Lower lobe of right lung (tissue), 2 donors: ENCODE data around the gene MASP1. TPM values are rescaled to one million over a fixed set of nuclear protein-coding genes. Genes with fewer than 3 reads are reported as not detected.

Experiments used
- ATAC-seq, 2 donors: fragments of 200-7000 bp; cut with Tn5 transposase; one replicate each; pipeline ENCODE4 v1.9.1; 2020 to 2022; ENCODE audit warnings: mild to moderate bottlenecking in 2 of 2, moderate library complexity in 2 of 2
- DNase-seq: peaks from one replicate; pipeline ENCODE4 v3.0.0-alpha.2; 2020
- H3K27ac ChIP-seq: fragments of 200-600 bp; one replicate; pipeline ENCODE4 v1.8.0; 2022
- H3K27me3 ChIP-seq: fragments of 200-600 bp; one replicate; pipeline ENCODE4 v1.8.0; 2022; ENCODE audit warnings: low read depth
- H3K36me3 ChIP-seq: fragments of 200-600 bp; one replicate; pipeline ENCODE4 v1.8.0; 2022; ENCODE audit warnings: mild to moderate bottlenecking
- H3K4me1 ChIP-seq: fragments of 200-600 bp; one replicate; pipeline ENCODE4 v1.8.0; 2022
- H3K4me3 ChIP-seq: fragments of 200-600 bp; one replicate; pipeline ENCODE4 v1.8.0; 2022; ENCODE audit warnings: mild to moderate bottlenecking
- H3K9me3 ChIP-seq: fragments of 200-600 bp; one replicate; pipeline ENCODE4 v1.8.0; 2022
- CTCF ChIP-seq: fragments of 200-600 bp; IDR thresholded peaks from one replicate; pipeline ENCODE4 v1.8.0; 2022; ENCODE audit warnings: antibody characterized with exemption, mild to moderate bottlenecking
- intact Hi-C: fragments of 100-400 bp; cut with DNase I; formaldehyde crosslinking; loops from one replicate; pipeline ENCODE4 v1.11.0; 2022
- total RNA-seq: library from RNA; stranded (reverse); fragmentation: NEBNext Ultra II Directional; extraction: Animal tissue kit (Norgen Biotek cat#: 25700); gene quantifications from one replicate; pipeline ENCODE4 v1.2.1, GENCODE V29; 2021
- donor health status: DM: no; HTN: yes; CAD: no; lungs with severe emphysema.

Gene MASP1
- total RNA-seq, 1 donor from 2014 or later, result 4.3 TPM

- Histone ChIP-seq H3K36me3 (no peaks in the 10 kb centered on the region), H3K9me3 (no peaks in the 10 kb centered on the region), H3K27me3 (no peaks in the 10 kb centered on the region), H3K4me1 (no peaks in the 10 kb centered on the region), H3K4me3 (no peak overlapping the region), H3K27ac (no peak overlapping the region)
- DNase-seq, result no peak
- no peak for ATAC-seq
- TF ChIP-seq CTCF, result no peak
- intact Hi-C loops, result no loop called here
Observed at GRCh38 chr3:187198490-187198889, 93.0 kb downstream of the MASP1 start.

- DNase-seq (no peak), ATAC-seq (no peak)
- Histone ChIP-seq H3K27ac (no peak within 1 kb of the TSS), H3K9me3 (no peaks in the 10 kb centered on the region), H3K4me3 (no peak within 1 kb of the TSS), H3K36me3 (no peaks in the 10 kb centered on the region), H3K4me1 (no peaks in the 10 kb centered on the region), H3K27me3 (no peaks in the 10 kb centered on the region)
- TF ChIP-seq CTCF, result no peak
- intact Hi-C loops, result no loop called here
Observed at GRCh38 chr3:187197335-187197649, 94.2 kb downstream of the MASP1 start, which contains the start of gene RTP1. Gene RTP1, plus strand, starts transcription at chr3:187197486. Its CDS starts 30 bp downstream, at chr3:187197516.

- H3K4me1 ChIP-seq, result no peaks in the 10 kb centered on the region
- DNase-seq (no peak), ATAC-seq (no peak)
- H3K27ac ChIP-seq, result no peak overlapping the region
- TF ChIP-seq CTCF, result no peak
- intact Hi-C loops, result no loop called here
- H3K27me3 ChIP-seq, result no peaks in the 10 kb centered on the region
- H3K4me3 ChIP-seq, result no peak overlapping the region
- no peaks in the 10 kb centered on the region for H3K9me3 ChIP-seq
- H3K36me3 ChIP-seq, result no peaks in the 10 kb centered on the region
Observed at GRCh38 chr3:187196573-187197334, 94.8 kb downstream of the MASP1 start.

DNA sequence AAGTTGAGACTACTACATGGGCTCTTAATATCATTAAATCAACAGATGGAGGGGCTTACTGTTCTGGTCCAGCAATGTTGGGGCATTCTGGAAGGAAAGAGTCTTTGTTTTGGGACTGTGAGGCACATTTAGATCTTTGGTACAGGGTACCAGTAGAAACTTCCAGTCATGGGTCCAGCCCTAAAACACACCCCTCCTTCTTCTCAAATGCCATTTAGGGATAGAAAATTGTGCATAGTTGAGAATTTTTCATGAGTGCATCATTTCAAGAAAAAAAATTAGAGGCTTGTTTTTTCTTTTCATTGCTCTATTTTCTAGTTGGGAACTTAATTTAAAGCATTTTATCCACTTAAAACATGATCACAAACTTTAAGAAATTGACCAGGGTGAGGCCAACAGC, 98.4 kb downstream of the MASP1 start:
- ATAC-seq (no peak), DNase-seq (no peak)
- Histone ChIP-seq H3K4me3 (no peak overlapping the region), H3K4me1 (no peaks in the 10 kb centered on the region), H3K9me3 (no peaks in the 10 kb centered on the region), H3K27me3 (no peaks in the 10 kb centered on the region), H3K36me3 (no peaks in the 10 kb centered on the region), H3K27ac (no peak overlapping the region)
- intact Hi-C loops, result no loop called here
- TF ChIP-seq CTCF, result no peak

DNA sequence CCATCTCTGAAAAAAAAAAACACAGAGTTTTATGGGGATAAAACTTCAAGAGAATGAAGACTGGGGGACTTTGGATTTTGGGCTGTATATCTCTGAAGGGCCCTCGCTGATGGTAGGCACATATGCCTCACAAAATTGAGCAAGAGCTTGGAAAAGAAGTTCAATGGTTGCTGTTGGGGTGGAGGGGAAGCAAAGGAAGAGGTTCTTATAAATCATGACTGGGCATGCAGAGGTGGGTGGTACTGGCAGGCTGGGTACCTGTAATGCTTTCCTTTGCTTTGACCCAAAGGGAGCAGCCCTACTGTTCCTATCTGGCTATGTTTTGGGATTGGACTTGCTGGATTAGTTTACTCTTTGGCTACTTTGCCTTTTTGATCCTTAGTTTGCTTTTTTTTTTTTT, 100.3 kb downstream of the MASP1 start:
- TF ChIP-seq CTCF, result no peak
- no peak overlapping the region for H3K4me3 ChIP-seq
- no peaks in the 10 kb centered on the region for H3K4me1 ChIP-seq
- H3K36me3 ChIP-seq, result no peaks in the 10 kb centered on the region
- no peak for ATAC-seq
- H3K9me3 ChIP-seq, result no peaks in the 10 kb centered on the region
- intact Hi-C loops, result no loop called here
- DNase-seq, result no peak
- H3K27me3 ChIP-seq, result no peaks in the 10 kb centered on the region
- no peak overlapping the region for H3K27ac ChIP-seq
